OCI-LY1 (cell line): ENCODE results near the gene SYNDIG1.

Experiments used
- H2AFZ ChIP-seq: fragments of 200-600 bp; sonication (generic), shearing (Covaris generic); 2 replicates; pipeline ENCODE4 v1.6.0; 2014; ENCODE audit warnings: antibody characterized with exemption, mild to moderate bottlenecking, low read length
- H3F3A ChIP-seq: fragments of 200-600 bp; sonication (generic), shearing (Covaris generic); 2 replicates; pipeline ENCODE4 v1.6.0; 2014; ENCODE audit warnings: mild to moderate bottlenecking, antibody characterized with exemption, low read length, moderate library complexity; ENCODE audit not compliant: insufficient read depth
- H3K27ac ChIP-seq: fragments of 200-600 bp; sonication (generic); 2 replicates; pipeline ENCODE4 v1.5.1; 2014; ENCODE audit warnings: low read length, mixed run types, mild to moderate bottlenecking, low read depth; ENCODE audit not compliant: poor library complexity, severe bottlenecking
- H3K27me3 ChIP-seq: fragments of 200-600 bp; sonication (generic); 2 replicates; pipeline ENCODE4 v1.6.0; 2014; ENCODE audit warnings: antibody characterized with exemption, mild to moderate bottlenecking, low read length, moderate library complexity; ENCODE audit not compliant: insufficient read depth
- H3K36me3 ChIP-seq: fragments of 200-600 bp; sonication (generic); 2 replicates; pipeline ENCODE4 v1.6.1; 2014; ENCODE audit warnings: mild to moderate bottlenecking, antibody characterized with exemption, low read length, moderate library complexity, mixed read lengths; ENCODE audit not compliant: insufficient read depth
- H3K4me1 ChIP-seq: fragments of 200-600 bp; sonication (generic); 2 replicates; pipeline ENCODE4 v1.5.1; 2014; ENCODE audit warnings: mild to moderate bottlenecking, low read length, moderate library complexity; ENCODE audit not compliant: insufficient read depth, severe bottlenecking
- H3K4me2 ChIP-seq: fragments of 200-600 bp; sonication (generic), shearing (Covaris generic); 2 replicates; pipeline ENCODE4 v1.6.1; 2014; ENCODE audit warnings: low read length
- H3K4me3 ChIP-seq: fragments of 200-600 bp; sonication (generic); 2 replicates; pipeline ENCODE4 v1.5.1; 2014; ENCODE audit warnings: low read length, low read depth, mild to moderate bottlenecking, mixed read lengths; ENCODE audit not compliant: poor library complexity, severe bottlenecking
- H3K79me2 ChIP-seq: fragments of 200-600 bp; shearing (Covaris generic); 2 replicates; pipeline ENCODE4 v1.6.1; 2016; ENCODE audit warnings: mixed run types, low read length, mixed read lengths; ENCODE audit not compliant: insufficient read depth
- H3K9ac ChIP-seq: fragments of 200-600 bp; sonication (generic), shearing (Covaris generic); 2 replicates; pipeline ENCODE4 v1.6.1; 2014; ENCODE audit warnings: mild to moderate bottlenecking, low read length, mixed read lengths
- H3K9me2 ChIP-seq: fragments of 200-600 bp; sonication (generic), shearing (Covaris generic); 2 replicates; pipeline ENCODE4 v1.6.1; 2014; ENCODE audit warnings: low read depth, mild to moderate bottlenecking, low read length, mixed read lengths
- H3K9me3 ChIP-seq: fragments of 200-600 bp; shearing (Covaris generic); 2 replicates; pipeline ENCODE4 v1.6.1; 2014; ENCODE audit warnings: low read length, mixed read lengths
- H4K20me1 ChIP-seq: fragments of 200-600 bp; sonication (generic), shearing (Covaris generic); 2 replicates; pipeline ENCODE4 v1.6.0; 2016; ENCODE audit warnings: mild to moderate bottlenecking, low read length; ENCODE audit not compliant: insufficient read depth
- EZH2 ChIP-seq: fragments of 200-600 bp; sonication (generic), shearing (Covaris generic); IDR thresholded peaks from 2 replicates; pipeline ENCODE4 v1.8.0; 2017; ENCODE audit warnings: borderline replicate concordance, mixed run types, mild to moderate bottlenecking, antibody characterized with exemption, low read length, moderate library complexity, mixed read lengths
- TF ChIP-seq, protein P1 (sequence below): fragments of 200-600 bp; sonication (generic), shearing (Covaris generic); IDR thresholded peaks from 2 replicates; pipeline ENCODE4 v1.5.1; 2017; ENCODE audit warnings: mild to moderate bottlenecking, antibody characterized with exemption, low read length, moderate library complexity, mixed read lengths

SYNDIG1 gene

DNA sequence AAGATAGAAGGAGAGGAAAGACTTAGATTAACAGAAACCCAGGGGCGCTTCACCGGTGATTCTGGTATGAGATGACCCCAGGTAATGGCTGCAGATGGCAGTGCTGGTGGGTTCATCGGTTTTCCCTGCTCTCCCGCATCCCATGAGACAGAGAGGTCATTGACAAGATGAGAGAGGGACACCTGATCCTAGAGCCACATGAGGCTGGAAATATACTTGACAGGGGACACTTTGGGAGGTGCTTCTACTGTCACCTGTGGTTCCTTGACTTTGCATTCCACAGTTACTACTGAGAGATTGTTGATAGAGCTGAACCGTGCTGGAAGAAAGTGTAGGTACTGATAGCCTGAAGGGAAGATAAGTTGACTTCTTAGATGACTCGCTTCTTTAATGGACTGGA, 74.3 kb downstream of the SYNDIG1 start:
- no peak overlapping the region for H3K27ac ChIP-seq
- no peak overlapping the region for H3K4me3 ChIP-seq
- no peak overlapping the region for H3K9ac ChIP-seq
- no peaks in the 10 kb centered on the region for H3K27me3 ChIP-seq
- H2AFZ ChIP-seq: no peak overlapping the region
- no peak overlapping the region for H3K4me2 ChIP-seq
- no peaks in the 10 kb centered on the region for H3K79me2 ChIP-seq
- H3K9me3 ChIP-seq: no peaks in the 10 kb centered on the region
- no peaks in the 10 kb centered on the region for H4K20me1 ChIP-seq
- H3F3A ChIP-seq: no peaks in the 10 kb centered on the region
- no peaks in the 10 kb centered on the region for H3K4me1 ChIP-seq
- no peaks in the 10 kb centered on the region for H3K9me2 ChIP-seq
- TF ChIP-seq, protein P1, sequence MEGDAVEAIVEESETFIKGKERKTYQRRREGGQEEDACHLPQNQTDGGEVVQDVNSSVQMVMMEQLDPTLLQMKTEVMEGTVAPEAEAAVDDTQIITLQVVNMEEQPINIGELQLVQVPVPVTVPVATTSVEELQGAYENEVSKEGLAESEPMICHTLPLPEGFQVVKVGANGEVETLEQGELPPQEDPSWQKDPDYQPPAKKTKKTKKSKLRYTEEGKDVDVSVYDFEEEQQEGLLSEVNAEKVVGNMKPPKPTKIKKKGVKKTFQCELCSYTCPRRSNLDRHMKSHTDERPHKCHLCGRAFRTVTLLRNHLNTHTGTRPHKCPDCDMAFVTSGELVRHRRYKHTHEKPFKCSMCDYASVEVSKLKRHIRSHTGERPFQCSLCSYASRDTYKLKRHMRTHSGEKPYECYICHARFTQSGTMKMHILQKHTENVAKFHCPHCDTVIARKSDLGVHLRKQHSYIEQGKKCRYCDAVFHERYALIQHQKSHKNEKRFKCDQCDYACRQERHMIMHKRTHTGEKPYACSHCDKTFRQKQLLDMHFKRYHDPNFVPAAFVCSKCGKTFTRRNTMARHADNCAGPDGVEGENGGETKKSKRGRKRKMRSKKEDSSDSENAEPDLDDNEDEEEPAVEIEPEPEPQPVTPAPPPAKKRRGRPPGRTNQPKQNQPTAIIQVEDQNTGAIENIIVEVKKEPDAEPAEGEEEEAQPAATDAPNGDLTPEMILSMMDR: no peak
- TF ChIP-seq EZH2: no peak
- no peaks in the 10 kb centered on the region for H3K36me3 ChIP-seq

DNA sequence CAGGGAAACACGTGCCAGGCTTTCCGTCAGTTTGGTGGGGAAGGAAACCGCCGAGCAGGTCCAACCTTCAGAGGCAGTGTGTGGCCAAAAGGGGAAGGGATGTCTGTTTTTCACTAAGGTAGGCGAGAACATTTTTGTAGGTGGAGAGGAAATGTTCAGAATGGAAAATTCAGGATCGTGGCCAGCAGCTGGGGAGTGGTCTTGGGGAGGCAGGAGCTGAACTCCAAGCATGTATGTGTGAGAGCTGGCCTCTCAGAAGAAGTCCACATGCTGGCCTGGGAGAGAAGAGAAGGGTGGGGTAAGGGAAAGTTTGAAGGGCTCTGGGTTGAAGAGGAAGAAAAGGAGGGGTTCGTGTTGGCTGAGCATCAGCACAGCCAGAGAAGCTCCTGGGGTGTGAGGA, 74.9 kb downstream of the SYNDIG1 start:
- Histone ChIP-seq H3K9ac (no peak overlapping the region), H4K20me1 (no peaks in the 10 kb centered on the region), H3F3A (no peaks in the 10 kb centered on the region), H3K27ac (no peak overlapping the region), H3K79me2 (no peaks in the 10 kb centered on the region), H3K27me3 (peaks cover 1% of the 10 kb centered on the region; the same call in 1 of the 2 replicates), H3K9me2 (no peaks in the 10 kb centered on the region), H3K4me3 (no peak overlapping the region), H3K4me1 (no peaks in the 10 kb centered on the region), H3K36me3 (no peaks in the 10 kb centered on the region), H2AFZ (no peak overlapping the region), H3K4me2 (no peak overlapping the region), H3K9me3 (no peaks in the 10 kb centered on the region)
- TF ChIP-seq EZH2: no peak
- TF ChIP-seq, protein P1: no peak

GRCh38 chr20:24545168-24545567, 75.7 kb downstream of the SYNDIG1 start:
- Histone ChIP-seq H2AFZ (no peak overlapping the region), H3K4me2 (no peak overlapping the region), H3K4me3 (no peak overlapping the region), H3F3A (no peaks in the 10 kb centered on the region), H3K9ac (no peak overlapping the region), H3K9me2 (no peaks in the 10 kb centered on the region), H4K20me1 (no peaks in the 10 kb centered on the region), H3K27me3 (peaks cover 4% of the 10 kb centered on the region; the same call in 1 of the 2 replicates), H3K79me2 (no peaks in the 10 kb centered on the region), H3K9me3 (no peaks in the 10 kb centered on the region), H3K27ac (no peak overlapping the region), H3K4me1 (no peaks in the 10 kb centered on the region), H3K36me3 (no peaks in the 10 kb centered on the region)
- TF ChIP-seq, protein P1: no peak
- TF ChIP-seq EZH2: no peak
